Middle frontal gyrus (tissue), 1 donor: ENCODE measurements around the gene SETD1B.

Experiments used
- DNase-seq: peaks from one replicate; pipeline ENCODE4 v3.0.0-alpha.2; 2015; ENCODE audit warnings: low spot score; ENCODE audit errors: extremely low spot score

The SETD1B gene

GRCh38 chr12:121807642-121808347 lies 4.0 kb downstream of the SETD1B start:
- DNase-seq: no peak

- no peak for DNase-seq
These were observed 4.8 kb downstream of the SETD1B start for GRCh38 chr12:121808623-121809022.

- no peak for DNase-seq
These were observed 5.9 kb downstream of the SETD1B start for GRCh38 chr12:121809712-121810116.

GRCh38 chr12:121810234-121810817 lies 6.5 kb downstream of the SETD1B start:
- no peak for DNase-seq

GRCh38 chr12:121810833-121811433 lies 7.1 kb downstream of the SETD1B start:
- no peak for DNase-seq

- DNase-seq: no peak
These were observed 7.9 kb downstream of the SETD1B start for GRCh38 chr12:121811434-121812319.

GRCh38 chr12:121812320-121812871 lies 8.6 kb downstream of the SETD1B start:
- DNase-seq: no peak

GRCh38 chr12:121812921-121813896 lies 9.4 kb downstream of the SETD1B start:
- DNase-seq: no peak

GRCh38 chr12:121813951-121814350 lies 10.1 kb downstream of the SETD1B start:
- no peak for DNase-seq

- DNase-seq: no peak
These were observed 10.8 kb downstream of the SETD1B start for GRCh38 chr12:121814429-121815119.

- DNase-seq: no peak
These were observed 11.5 kb downstream of the SETD1B start for GRCh38 chr12:121815263-121815662.

GRCh38 chr12:121816925-121817647 lies 13.3 kb downstream of the SETD1B start:
- no peak for DNase-seq

- DNase-seq: no peak
These were observed 13.8 kb downstream of the SETD1B start for GRCh38 chr12:121817648-121818043.

GRCh38 chr12:121819212-121819949 lies 15.6 kb downstream of the SETD1B start:
- DNase-seq: no peak

GRCh38 chr12:121820056-121820455 lies 16.2 kb downstream of the SETD1B start:
- DNase-seq: no peak

GRCh38 chr12:121822393-121823100 lies 18.7 kb downstream of the SETD1B start:
- no peak for DNase-seq

GRCh38 chr12:121823101-121823726 lies 19.4 kb downstream of the SETD1B start:
- DNase-seq: no peak
